Activated T-cell treated with anti-CD3 and anti-CD28 coated beads, Interleukin-2, amount 50 U/mL, for 72 hours (primary cell): ENCODE results near the gene FBXO34. TPM values are rescaled to one million over a fixed set of nuclear protein-coding genes. Genes with fewer than 3 reads are reported as not detected.
A peak's percentile ranks its signal among the peaks of the same experiment; 100 is the strongest.

Source experiments
- ATAC-seq, 2 donors: fragments of 150-1000 bp; cut with Tn5 transposase; replicated peaks in 1 of 2; 2 replicates each; pipeline ENCODE4 v1.10.0; 2021; ENCODE audit warnings: moderate library complexity in 2 of 2, mild to moderate bottlenecking in 1 of 2
- DNase-seq, 2 donors: peaks; one replicate each; pipeline ENCODE4 v3.0.0; 2021 to 2022; ENCODE audit warnings: mixed read lengths in 1 of 2
- H3K27ac Mint-ChIP-seq: one replicate; pipeline ENCODE4 v1.8.0; 2022; ENCODE audit warnings: mild to moderate bottlenecking, moderate library complexity, mixed read lengths
- H3K27me3 Mint-ChIP-seq: one replicate; pipeline ENCODE4 v1.8.0; 2022; ENCODE audit warnings: low read depth, mixed read lengths
- H3K36me3 Mint-ChIP-seq, 2 donors: one replicate each; pipeline ENCODE4 v1.8.0; 2022; ENCODE audit warnings: mixed read lengths in 2 of 2, mild to moderate bottlenecking in 1 of 2; ENCODE audit not compliant: insufficient read depth in 2 of 2
- H3K4me1 Mint-ChIP-seq: one replicate; pipeline ENCODE4 v1.8.0; 2022; ENCODE audit warnings: low read depth, mixed read lengths
- H3K4me3 Mint-ChIP-seq, 2 donors: one replicate each; pipeline ENCODE4 v1.8.0; 2022; ENCODE audit warnings: mild to moderate bottlenecking in 2 of 2, mixed read lengths in 2 of 2, moderate library complexity in 2 of 2
- H3K9me3 Mint-ChIP-seq, 2 donors: one replicate each; pipeline ENCODE4 v1.8.0; 2022; ENCODE audit warnings: mixed read lengths in 2 of 2
- total RNA-seq, 2 donors: library from RNA; stranded (reverse); gene quantifications; one replicate each; pipeline ENCODE4 v1.2.3, GENCODE V29; 2022

FBXO34 gene
- total RNA-seq, 2 donors from 2014 or later = 28.8 to 29.9 TPM

- H3K4me3 Mint-ChIP-seq = no peak overlapping the region
- no peaks in the 10 kb centered on the region for H3K9me3 Mint-ChIP-seq
- H3K36me3 Mint-ChIP-seq = peaks cover 4% of the 10 kb centered on the region in 2 donors
- H3K4me1 Mint-ChIP-seq = peaks cover 50% of the 10 kb centered on the region
- H3K27me3 Mint-ChIP-seq = no peaks in the 10 kb centered on the region
- ATAC-seq = no peak
- H3K27ac Mint-ChIP-seq = no peak overlapping the region
- no peak for DNase-seq
Measured at GRCh38 chr14:55347748-55348147, 76.5 kb downstream of the FBXO34 start.

- Mint-ChIP-seq H3K27ac (no peak overlapping the region), H3K4me3 (peak overlapping the region; percentile 11 to 38), H3K4me1 (peaks cover 47% of the 10 kb centered on the region), H3K27me3 (no peaks in the 10 kb centered on the region), H3K36me3 (peaks cover 4% of the 10 kb centered on the region in 2 donors), H3K9me3 (no peaks in the 10 kb centered on the region)
- ATAC-seq = peak; percentile 82 to 89
- no peak for DNase-seq
Measured at GRCh38 chr14:55348766-55349453, 77.7 kb downstream of the FBXO34 start.

GRCh38 chr14:55349565-55349964, 78.3 kb downstream of the FBXO34 start:
- DNase-seq (no peak), ATAC-seq (no peak)
- Mint-ChIP-seq H3K9me3 (no peaks in the 10 kb centered on the region), H3K36me3 (peaks cover 4% of the 10 kb centered on the region in 2 donors), H3K27ac (no peak overlapping the region), H3K4me3 (no peak overlapping the region), H3K27me3 (no peaks in the 10 kb centered on the region), H3K4me1 (peaks cover 47% of the 10 kb centered on the region)

DNA sequence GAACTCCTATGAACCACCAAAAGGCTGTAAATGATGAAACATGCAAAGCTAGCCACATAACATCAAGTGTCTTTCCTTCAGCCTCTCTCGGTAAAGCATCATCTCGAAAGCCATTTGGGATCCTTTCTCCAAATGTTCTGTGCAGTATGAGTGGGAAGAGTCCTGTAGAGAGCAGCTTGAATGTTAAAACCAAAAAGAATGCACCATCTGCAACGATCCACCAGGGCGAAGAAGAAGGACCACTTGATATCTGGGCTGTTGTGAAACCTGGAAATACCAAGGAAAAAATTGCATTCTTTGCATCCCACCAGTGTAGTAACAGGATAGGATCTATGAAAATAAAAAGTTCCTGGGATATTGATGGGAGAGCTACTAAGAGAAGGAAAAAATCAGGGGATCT, 79.2 kb downstream of the FBXO34 start:
- Mint-ChIP-seq H3K27ac (no peak overlapping the region), H3K4me3 (no peak overlapping the region), H3K36me3 (peaks cover 4% of the 10 kb centered on the region in 2 donors), H3K27me3 (no peaks in the 10 kb centered on the region), H3K9me3 (no peaks in the 10 kb centered on the region), H3K4me1 (peaks cover 43% of the 10 kb centered on the region)
- DNase-seq (no peak), ATAC-seq (no peak)

GRCh38 chr14:55351111-55351510, 79.9 kb downstream of the FBXO34 start:
- H3K9me3 Mint-ChIP-seq = no peaks in the 10 kb centered on the region
- no peak overlapping the region for H3K27ac Mint-ChIP-seq
- H3K27me3 Mint-ChIP-seq = no peaks in the 10 kb centered on the region
- DNase-seq = no peak
- H3K4me3 Mint-ChIP-seq = no peak overlapping the region
- no peak for ATAC-seq
- peaks cover 43% of the 10 kb centered on the region for H3K4me1 Mint-ChIP-seq
- peaks cover 4 to 5% of the 10 kb centered on the region in 2 donors for H3K36me3 Mint-ChIP-seq

GRCh38 chr14:55352201-55352600, 81.0 kb downstream of the FBXO34 start:
- Mint-ChIP-seq H3K27me3 (no peaks in the 10 kb centered on the region), H3K4me1 (peaks cover 47% of the 10 kb centered on the region), H3K4me3 (no peak overlapping the region), H3K36me3 (peaks cover 4 to 7% of the 10 kb centered on the region in 2 donors), H3K27ac (peak overlapping the region; percentile 13), H3K9me3 (no peaks in the 10 kb centered on the region)
- ATAC-seq (no peak), DNase-seq (no peak)

DNA sequence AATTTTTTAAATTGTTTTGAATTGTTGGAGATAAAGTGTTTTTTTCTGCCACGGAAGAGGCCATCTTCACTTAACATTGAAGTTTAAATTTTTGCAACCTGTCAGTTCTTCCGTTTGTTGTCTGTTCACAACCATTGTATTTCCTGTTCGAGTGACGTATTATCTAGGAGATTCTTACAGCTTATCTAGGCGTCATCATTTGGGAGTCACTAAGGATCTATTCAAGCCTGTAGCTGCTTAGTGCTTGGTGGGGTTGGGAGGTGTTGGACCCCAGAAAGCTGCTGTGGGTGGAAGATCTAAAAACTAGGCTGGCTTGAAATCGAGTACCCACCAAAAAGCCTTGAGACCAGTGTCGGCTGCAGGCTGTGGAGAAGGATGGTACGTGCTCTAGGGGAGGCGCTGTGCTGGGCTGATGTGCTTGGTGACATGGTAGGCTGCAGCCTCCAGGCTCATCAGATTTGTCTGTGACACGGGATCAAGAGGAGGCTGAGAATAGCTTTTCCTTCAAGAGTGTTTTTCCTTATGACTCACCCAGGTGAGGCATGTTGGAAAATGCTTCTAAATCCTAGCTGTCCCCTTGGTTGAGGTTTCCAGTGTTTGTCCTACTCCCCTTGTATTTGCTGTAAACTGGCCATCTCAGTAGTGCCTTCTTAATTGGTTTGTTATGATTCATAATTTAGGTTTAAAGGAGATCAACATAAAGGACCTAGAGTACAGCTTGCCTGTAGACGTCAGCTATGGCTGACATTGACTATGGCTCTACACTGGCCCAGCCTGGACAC, 82.7 kb downstream of the FBXO34 start:
- no peaks in the 10 kb centered on the region for H3K27me3 Mint-ChIP-seq
- H3K4me3 Mint-ChIP-seq = peak overlapping the region; percentile 43 to 75
- H3K27ac Mint-ChIP-seq = peak overlapping the region; percentile 55
- ATAC-seq = peak; percentile 59 to 64
- H3K4me1 Mint-ChIP-seq = peaks cover 31% of the 10 kb centered on the region
- DNase-seq = no peak
- H3K9me3 Mint-ChIP-seq = no peaks in the 10 kb centered on the region
- peaks cover 4 to 7% of the 10 kb centered on the region in 2 donors for H3K36me3 Mint-ChIP-seq

DNA sequence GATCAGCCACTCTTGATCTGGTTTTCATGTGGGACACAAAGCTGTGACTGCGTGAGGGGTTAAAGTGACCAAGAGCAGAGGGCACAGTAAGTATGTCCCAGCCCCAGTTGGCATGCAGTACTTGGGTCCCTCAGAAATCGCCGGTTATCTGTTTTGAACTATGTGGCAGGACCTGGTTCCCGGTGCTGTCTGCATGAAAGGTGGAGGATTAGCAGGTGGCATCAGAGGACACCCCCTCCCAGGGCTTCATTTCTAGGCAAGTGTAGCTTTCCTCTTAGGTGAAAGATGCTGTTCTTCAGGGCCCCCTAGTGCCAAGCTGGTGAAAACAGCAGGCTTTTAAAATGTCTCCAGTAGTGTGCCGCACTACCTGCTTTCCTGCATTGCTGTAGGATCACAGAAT, 83.3 kb downstream of the FBXO34 start:
- no peaks in the 10 kb centered on the region for H3K27me3 Mint-ChIP-seq
- peaks cover 25% of the 10 kb centered on the region for H3K4me1 Mint-ChIP-seq
- H3K9me3 Mint-ChIP-seq = no peaks in the 10 kb centered on the region
- peaks cover 4 to 7% of the 10 kb centered on the region in 2 donors for H3K36me3 Mint-ChIP-seq
- H3K4me3 Mint-ChIP-seq = peak overlapping the region; percentile 2 to 75
- DNase-seq (peak; percentile 60 to 62), ATAC-seq (peak; percentile 87 to 88)
- peak overlapping the region; percentile 55 for H3K27ac Mint-ChIP-seq

- Mint-ChIP-seq H3K9me3 (no peaks in the 10 kb centered on the region), H3K36me3 (peaks cover 1 to 4% of the 10 kb centered on the region in 2 donors), H3K27ac (no peak overlapping the region), H3K4me3 (no peak overlapping the region), H3K27me3 (no peaks in the 10 kb centered on the region), H3K4me1 (peaks cover 21% of the 10 kb centered on the region)
- ATAC-seq = no peak
- no peak for DNase-seq
Measured at GRCh38 chr14:55355922-55356321, 84.7 kb downstream of the FBXO34 start.

DNA sequence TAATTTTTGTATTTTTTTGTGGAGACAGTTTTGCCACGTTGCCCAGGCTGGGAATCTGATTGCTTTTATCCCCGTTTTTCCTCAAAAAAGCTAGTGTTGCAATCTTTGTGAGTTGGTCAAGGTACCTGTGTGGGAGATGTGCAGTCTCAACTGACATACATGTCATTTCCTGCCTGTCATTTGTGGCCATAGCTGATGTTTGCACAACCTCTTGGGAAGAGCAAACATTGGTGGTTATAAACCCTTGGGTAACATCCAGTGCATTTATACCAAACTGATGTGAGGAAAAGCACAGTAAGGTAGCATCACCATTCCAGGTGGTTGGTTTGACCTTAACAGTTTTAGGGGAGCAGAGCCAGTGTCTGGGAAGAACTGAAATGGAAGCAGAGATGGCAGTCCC, 85.7 kb downstream of the FBXO34 start:
- DNase-seq (no peak), ATAC-seq (no peak)
- no peaks in the 10 kb centered on the region for H3K9me3 Mint-ChIP-seq
- H3K27ac Mint-ChIP-seq = no peak overlapping the region
- no peaks in the 10 kb centered on the region for H3K27me3 Mint-ChIP-seq
- peaks cover 0 to 4% of the 10 kb centered on the region in 2 donors for H3K36me3 Mint-ChIP-seq
- no peak overlapping the region for H3K4me3 Mint-ChIP-seq
- H3K4me1 Mint-ChIP-seq = peaks cover 29% of the 10 kb centered on the region

DNA sequence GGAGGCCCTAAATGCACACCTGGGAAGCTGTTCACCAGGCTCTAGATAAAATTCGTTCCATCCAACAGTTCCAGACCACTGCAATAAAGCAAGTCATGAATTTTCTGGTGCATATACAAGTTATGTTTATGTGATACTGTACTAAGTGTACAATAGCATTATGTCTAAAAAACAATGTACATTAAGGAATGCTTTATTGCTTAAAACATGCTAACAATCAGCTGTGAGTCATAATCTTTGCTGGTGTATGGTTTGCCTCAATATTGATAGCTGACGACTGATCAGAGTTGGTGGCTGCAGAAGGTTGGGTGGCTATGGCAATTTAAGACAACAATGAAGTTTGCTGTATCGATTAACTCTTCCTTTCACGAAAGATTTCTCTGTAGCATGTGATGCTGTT, 88.1 kb downstream of the FBXO34 start:
- DNase-seq = no peak
- Mint-ChIP-seq H3K36me3 (peaks cover 0 to 4% of the 10 kb centered on the region in 2 donors), H3K27ac (no peak overlapping the region), H3K4me3 (no peak overlapping the region), H3K9me3 (no peaks in the 10 kb centered on the region), H3K27me3 (no peaks in the 10 kb centered on the region), H3K4me1 (peaks cover 23% of the 10 kb centered on the region)
- no peak for ATAC-seq

DNA sequence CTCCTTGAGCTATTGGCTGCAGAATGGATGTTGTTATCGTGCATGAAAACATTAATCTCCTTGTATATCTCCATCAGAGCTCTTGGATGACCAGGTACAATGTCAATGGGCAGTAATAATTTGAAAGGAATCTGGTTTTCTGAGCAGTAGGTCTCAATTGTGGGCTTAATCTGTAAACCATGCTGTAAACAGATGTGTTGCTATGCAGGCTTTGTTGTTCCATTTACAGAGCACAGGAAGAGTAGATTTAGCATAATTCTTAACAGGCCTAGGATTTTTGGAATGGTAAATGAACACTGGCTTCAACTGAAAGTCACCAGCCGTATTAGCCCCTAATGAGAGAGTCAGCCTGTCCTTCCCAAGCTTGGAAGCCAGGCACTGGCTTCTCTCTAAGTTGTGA, 90.0 kb downstream of the FBXO34 start:
- no peak for ATAC-seq
- no peaks in the 10 kb centered on the region for H3K27me3 Mint-ChIP-seq

DNA sequence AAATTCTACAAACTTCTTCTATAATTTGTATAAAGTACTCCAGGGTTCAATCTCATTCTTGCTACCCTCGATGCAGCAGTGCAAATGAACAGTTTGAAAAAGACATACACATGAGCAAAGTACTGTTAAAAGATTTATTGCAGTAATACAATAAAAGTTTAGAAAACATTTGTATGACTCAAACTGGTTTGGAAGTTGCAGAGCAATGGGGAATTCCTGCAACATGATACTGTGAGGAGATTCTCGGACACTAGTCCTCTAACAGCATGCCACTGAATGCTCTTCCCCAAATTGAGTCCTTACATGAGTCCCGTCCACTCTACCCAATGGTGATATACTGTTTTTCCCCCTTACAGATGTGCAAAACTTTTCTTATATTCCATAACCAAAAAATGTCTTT, 95.0 kb downstream of the FBXO34 start:
- ATAC-seq (no peak), DNase-seq (no peak)
- Mint-ChIP-seq H3K27ac (no peak overlapping the region), H3K9me3 (no peaks in the 10 kb centered on the region), H3K27me3 (no peaks in the 10 kb centered on the region), H3K36me3 (peaks cover 0 to 4% of the 10 kb centered on the region in 2 donors), H3K4me3 (no peak overlapping the region), H3K4me1 (peaks cover 10% of the 10 kb centered on the region)

More for the DNA sequence above, 90.0 kb downstream of the FBXO34 start:
- peaks cover 15% of the 10 kb centered on the region for H3K4me1 Mint-ChIP-seq
- H3K27ac Mint-ChIP-seq = no peak overlapping the region
- no peak overlapping the region for H3K4me3 Mint-ChIP-seq
- peaks cover 0 to 4% of the 10 kb centered on the region in 2 donors for H3K36me3 Mint-ChIP-seq
- DNase-seq = no peak
- no peaks in the 10 kb centered on the region for H3K9me3 Mint-ChIP-seq
